Stimulated activated CD8-positive, alpha-beta memory T cell treated with anti-CD3 and anti-CD28 coated beads, Interleukin-7, amount 100 ng/mL, for 1 hour (primary cell): ENCODE data around the gene MRPL12.
A peak's percentile ranks its signal among the peaks of the same experiment; 100 is the strongest.

Experiments used
- DNase-seq, 2 donors: peaks; one replicate each; pipeline ENCODE4 v3.0.0-alpha.2; 2020; ENCODE audit warnings: low read depth in 2 of 2

Gene MRPL12

DNA sequence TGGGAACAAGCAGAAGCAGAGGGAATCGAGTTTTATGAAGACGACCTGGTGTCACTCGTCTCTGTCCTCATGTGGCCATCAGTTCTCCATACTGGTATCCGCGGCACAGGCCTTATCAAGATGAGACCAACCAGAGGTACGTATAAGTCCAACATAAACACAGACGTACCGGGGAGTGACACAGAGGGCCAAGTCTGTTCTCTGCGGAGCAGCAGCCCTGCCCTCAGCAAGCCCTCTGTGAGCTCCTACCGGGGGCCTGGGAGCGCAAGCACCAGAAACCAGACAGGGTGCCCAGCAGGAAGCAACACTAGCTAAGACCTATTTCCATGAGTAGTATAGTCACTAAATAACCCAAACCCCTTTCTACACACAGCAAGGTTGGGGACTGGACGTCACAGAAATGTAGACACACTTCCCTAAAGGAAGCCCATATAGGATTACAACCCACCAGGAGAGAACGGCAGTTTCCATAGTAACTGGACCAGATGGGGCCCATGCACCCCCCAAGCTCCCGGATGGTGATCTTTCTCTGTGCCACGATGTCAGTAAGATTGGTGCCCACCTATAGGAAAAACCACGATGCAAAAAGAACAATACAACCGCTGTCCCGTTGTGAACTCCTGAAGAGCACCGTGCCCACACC, 20.5 kb upstream of the MRPL12 start:
- DNase-seq: no peak

DNA sequence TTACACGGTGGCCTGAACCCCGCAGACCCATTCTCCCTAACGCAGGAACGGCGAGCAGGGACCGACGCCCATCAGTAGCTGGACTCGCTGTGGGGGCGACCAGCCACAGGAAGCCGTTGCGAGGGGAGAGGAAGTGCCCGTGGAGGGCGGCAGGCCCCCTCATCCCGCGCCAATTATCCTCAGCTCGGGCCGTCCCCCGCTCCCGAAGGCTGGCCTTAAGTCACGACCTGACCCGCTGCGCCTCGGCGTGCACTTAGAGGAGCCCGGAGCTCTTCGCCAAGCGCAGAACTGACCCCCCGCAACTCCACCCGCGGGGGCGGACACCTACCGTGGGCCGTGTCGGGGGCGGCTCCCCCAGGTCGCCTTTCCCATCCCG, 20.0 kb upstream of the MRPL12 start:
- no peak for DNase-seq

DNA sequence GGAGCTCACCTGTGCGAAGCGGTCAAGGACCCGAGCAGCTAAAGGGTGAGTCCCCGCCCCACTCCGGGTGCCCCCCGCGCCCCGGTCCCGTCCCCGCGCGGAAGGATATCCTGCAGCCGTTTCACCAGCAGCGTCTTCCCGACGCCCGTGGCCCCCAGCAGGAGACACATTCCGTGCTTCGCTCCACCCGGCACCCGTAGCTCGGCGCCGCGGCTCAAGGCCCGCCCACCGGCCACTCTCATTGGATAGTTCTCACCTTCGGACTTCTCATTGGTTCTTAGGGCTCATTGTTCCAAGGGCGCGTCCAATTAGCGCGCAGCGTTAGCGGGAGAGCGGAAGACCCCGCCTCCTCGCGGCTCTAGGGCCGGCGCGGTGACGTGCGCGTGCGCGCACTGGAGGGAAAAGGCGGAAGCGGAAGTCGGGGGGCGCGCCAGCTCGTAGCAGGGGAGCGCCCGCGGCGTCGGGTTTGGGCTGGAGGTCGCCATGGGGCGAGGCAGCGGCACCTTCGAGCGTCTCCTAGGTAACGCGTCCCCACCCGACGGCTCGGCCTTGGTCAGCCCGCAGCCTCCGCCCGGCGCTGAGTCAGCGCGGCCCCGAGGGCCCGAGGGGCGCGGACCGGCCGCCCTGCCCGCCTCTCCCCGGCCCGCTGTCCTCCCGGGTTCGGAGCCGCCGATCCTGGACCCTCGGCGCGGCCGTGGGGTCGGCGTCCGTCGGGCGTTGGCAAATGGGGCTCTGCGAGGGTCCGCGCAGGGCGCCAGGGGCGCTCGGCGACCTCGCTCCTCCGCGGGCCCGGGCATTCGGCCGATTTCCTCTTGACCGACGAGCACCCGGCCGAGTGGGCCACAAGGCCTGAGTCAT, 19.4 kb upstream of the MRPL12 start, which contains the start of the genes ARL16 and HGS:
Gene ARL16 (minus strand): TSS at position 214 of the 858 bp plus-strand sequence. CDS start 44 bp downstream, at position 170.
Gene HGS (plus strand): TSS at position 428 of the 858 bp plus-strand sequence. CDS start 56 bp downstream, at position 484.
- peak; percentile 93 to 94 for DNase-seq

DNA sequence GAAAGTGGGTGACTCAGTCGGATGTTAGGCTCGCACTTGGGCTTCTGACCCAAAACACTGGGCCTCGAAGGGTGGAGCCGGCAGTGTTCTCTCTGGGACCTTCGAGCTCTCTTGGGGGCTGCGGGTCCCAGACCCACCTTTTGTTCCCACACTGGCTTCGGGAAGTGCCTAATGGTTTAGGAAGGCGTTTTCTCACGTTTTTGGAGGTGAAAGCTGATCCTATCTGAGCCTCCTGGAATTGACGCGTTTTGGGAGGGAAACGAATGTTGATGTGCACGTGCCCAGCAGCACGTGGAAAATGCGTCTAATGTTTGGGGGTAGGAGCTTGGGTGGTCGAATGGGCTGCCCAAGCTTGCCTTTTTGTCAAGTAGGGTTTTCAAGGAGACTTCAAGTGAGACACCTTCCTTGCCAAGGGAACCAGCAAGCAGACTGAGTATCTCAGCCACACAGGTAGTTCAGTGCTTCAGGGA, 18.7 kb upstream of the MRPL12 start:
- DNase-seq: no peak

DNA sequence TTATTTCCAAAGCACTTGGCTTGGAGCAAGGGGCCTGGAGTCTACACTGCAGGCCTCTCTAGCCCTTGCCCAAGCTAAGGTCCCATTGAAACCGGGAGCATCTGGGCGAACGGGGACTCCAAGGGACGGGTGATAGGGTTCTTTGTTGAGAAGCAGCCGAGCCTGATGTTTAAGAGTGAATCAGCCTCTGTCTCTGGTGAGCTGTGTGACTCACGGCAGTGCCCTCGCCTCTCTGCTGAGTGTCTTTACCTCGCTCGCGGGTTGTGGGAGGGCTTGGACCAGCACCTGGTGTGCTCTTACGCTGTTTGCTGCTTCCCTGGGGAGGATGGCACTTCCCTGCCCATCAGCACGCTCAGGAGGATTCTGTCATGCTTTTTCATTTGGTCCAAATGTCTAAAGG, 18.1 kb upstream of the MRPL12 start:
- no peak for DNase-seq

DNA sequence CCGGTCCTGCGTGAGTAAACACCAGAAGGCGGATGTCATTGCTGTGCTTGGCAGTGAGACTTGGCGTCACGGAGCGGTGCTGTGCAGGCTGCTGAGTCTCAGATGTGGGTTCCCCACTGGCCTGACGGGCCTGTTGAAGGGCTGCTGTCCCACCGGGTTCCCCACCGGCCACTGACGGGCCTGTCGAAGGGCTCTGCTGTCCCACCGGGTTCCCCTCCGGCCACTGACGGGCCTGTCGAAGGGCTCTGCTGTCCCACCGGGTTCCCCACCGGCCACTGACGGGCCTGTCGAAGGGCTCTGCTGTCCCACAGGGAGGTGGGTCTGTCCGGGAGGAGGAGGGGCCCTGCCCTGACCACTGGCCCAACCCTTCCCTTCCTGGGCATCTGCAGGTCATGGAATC, 16.6 kb upstream of the MRPL12 start:
- DNase-seq: no peak

DNA sequence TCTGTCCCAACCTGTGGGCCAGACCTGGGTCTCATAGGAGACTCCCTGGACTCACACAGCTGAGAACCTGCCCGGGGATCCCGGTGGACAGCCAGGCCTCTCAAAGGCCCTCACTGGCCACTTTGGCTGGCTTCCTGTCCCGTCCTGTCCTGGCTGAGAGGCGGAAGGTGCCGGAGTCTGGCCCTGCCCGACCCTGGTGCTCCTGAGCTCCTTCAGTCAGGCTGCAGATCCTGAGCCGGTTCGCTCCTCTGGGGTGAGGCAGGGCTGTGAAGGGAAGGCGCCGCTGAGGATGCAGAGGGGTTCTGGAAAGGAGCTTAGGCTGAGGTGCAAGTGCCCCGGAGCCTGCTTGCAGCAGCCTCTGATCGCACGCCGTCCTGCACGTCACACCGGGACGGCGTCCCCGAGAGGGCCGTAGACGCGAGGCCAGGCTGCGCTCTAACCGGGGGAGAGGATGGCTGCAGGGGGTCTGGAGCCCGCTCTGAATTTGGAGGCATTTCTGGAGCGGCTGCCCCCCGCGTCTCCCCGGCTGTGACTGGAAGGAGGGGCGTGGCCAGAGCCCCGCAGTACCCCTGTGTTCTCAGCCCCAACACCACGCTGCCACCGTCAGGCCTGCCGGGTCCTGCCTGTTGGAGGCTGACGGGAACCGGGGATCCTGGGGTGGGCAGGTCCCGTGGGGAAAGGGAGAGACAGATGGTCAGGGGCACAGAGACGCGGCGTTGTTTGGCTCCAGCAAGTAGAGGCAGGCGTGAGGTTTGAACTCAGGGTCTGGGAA, 15.2 kb upstream of the MRPL12 start:
- no peak for DNase-seq

DNA sequence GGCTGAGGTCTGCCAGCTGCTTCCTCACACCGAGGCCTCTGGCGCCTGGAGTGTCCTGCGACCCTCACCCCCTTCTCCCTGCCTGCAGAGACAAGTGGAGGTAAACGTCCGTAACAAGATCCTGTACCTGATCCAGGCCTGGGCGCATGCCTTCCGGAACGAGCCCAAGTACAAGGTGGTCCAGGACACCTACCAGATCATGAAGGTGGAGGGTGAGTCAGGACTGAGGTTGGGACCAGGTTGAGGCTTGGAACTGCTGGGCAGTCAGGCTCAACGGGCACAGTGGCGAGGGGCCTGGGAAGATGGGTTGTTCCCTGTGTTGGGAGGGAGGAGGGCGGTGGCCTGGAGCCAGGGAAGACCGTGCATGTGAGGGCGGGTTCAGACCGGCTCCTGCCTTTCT, 14.6 kb upstream of the MRPL12 start:
- DNase-seq: no peak

DNA sequence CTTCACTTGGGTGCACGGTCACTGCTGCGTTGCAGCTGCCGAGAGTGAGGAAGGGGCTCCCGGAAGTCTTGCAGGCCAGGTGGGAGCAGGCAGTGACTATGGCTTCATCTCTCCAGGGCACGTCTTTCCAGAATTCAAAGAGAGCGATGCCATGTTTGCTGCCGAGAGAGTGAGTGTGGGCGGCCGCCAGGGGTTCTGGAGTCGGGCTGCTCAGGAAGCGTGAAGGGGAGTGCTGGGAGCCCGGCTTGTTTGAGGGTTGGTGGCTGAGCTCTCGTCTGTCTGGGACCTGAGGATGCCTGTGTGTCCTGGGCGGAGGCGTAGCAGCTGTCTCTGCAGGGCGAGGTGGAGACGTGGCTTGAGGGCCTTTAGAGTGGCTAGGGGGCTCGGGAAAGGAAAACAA, 13.1 kb upstream of the MRPL12 start:
- DNase-seq: no peak

DNA sequence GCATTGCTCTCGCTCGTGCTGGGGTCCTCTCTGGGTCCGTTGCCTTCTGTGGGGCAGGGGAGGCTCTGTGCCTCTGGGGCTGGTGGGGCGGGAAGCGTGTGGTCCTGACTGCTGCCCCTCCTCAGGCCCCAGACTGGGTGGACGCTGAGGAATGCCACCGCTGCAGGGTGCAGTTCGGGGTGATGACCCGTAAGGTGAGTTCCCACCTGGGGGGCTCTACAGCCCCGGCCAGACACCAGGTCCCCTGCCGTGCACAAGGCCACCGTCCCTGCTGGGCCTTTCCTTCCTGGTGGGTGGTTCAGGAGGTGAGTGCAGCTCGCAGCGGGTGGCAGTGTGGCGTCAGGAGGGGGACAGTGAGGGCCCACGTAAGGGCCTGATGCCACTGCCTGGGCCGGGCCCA, 12.6 kb upstream of the MRPL12 start:
- no peak for DNase-seq

DNA sequence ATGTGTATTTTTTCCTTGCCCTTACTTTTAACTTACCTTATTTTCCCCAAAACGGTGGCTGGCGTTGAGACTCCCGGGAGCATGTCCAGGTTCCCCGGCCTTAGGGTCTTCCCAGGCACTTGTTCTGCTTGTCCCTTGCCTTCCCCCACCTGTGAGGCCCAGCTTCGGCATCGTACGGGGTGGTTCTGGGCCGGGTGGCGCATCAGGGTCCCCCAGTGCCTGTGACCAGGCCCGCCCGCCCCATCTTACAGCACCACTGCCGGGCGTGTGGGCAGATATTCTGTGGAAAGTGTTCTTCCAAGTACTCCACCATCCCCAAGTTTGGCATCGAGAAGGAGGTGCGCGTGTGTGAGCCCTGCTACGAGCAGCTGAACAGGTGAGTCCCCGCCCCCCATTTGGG, 12.0 kb upstream of the MRPL12 start:
- DNase-seq: no peak

DNA sequence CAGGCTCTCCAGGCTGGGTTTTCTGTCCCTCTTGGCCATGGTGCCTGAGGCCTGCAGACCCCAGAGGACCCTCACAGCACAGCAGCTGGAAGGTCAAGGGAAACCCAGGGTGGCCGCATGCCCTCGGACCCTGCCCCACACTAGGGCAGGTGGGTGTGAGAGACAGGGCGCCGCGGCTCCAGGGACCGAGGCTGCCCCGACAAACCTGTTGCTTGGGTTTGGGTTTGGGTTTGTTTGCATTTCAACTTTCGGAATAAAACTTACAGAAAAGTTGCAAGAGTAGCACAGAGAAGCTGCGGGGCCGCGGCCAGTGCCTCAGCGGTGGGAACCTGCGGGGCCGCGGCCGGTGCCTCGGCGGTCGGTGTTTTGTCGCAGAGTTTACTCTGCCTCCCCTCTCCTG, 11.6 kb upstream of the MRPL12 start:
- DNase-seq: no peak

DNA sequence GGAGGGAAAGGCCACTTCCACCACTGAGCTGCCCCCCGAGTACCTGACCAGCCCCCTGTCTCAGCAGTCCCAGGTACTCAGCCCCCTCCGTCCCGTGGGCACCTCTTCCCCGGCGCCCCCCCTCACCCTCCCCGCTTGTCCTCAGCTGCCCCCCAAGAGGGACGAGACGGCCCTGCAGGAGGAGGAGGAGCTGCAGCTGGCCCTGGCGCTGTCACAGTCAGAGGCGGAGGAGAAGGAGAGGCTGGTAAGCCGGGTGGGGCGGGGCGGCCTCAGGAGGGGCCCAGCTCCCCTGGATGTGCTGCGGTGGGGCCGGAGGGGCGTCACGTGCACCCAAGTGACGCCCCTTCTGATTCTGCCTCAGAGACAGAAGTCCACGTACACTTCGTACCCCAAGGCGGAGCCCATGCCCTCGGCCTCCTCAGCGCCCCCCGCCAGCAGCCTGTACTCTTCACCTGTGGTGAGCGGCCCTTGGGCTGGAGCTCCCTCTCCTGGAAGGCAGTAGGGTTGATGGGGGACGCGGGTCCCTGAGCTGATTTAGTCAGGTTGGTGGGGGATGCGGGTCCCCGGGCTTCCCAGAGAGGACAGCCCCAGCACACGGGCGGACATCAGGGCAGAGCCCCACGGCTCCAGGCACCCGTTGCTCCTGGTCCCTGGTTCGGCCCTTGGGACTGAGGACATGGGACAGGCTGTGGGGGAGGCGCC, 9.5 kb upstream of the MRPL12 start:
- no peak for DNase-seq

DNA sequence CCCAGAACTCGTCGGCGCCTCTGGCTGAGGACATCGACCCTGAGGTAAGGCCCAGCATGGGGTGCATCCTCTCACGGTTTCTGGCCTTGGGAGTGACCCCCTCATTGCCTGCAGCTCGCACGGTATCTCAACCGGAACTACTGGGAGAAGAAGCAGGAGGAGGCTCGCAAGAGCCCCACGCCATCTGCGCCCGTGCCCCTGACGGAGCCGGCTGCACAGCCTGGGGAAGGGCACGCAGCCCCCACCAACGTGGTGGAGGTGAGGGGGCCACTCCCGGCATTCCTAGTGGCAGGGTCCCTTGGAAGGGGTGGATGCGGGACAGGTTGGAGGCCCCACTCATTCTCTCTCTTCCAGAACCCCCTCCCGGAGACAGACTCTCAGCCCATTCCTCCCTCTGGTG, 8.4 kb upstream of the MRPL12 start:
- no peak for DNase-seq

DNA sequence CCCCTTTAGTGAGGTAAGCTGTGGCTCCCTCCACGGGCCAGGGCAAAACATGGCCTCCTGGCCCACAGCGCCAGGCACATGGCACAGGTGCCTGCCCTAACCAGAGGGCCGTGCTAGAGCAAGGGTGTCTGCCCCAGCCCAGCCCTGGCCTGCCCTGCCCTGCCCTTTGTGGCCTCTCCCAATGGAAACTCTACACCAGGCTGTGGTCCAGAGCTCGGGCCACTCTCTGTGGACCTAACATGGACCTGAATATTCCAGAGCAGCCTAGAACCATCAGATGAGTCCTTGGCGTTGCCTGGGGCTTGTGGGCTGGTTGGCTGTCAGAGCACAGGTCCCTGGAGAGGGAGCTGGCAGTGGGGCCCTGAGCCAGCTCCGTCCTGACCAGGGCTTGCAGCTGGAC, 8.0 kb upstream of the MRPL12 start:
- no peak for DNase-seq

DNA sequence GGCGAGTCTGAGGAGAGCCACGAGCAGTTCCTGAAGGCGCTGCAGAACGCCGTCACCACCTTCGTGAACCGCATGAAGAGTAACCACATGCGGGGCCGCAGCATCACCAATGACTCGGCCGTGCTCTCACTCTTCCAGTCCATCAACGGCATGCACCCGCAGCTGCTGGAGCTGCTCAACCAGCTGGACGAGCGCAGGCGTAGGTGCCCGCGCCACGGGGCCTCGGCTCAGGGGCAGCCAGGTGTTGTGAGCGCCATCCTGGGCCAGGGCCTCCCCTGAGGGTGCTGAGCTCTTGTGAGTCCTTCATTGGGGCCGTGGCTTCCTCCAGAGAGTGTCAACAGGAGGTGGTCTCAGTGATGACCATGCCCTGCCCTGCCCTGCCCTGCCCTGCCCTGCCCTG, 7.4 kb upstream of the MRPL12 start:
- no peak for DNase-seq

DNA sequence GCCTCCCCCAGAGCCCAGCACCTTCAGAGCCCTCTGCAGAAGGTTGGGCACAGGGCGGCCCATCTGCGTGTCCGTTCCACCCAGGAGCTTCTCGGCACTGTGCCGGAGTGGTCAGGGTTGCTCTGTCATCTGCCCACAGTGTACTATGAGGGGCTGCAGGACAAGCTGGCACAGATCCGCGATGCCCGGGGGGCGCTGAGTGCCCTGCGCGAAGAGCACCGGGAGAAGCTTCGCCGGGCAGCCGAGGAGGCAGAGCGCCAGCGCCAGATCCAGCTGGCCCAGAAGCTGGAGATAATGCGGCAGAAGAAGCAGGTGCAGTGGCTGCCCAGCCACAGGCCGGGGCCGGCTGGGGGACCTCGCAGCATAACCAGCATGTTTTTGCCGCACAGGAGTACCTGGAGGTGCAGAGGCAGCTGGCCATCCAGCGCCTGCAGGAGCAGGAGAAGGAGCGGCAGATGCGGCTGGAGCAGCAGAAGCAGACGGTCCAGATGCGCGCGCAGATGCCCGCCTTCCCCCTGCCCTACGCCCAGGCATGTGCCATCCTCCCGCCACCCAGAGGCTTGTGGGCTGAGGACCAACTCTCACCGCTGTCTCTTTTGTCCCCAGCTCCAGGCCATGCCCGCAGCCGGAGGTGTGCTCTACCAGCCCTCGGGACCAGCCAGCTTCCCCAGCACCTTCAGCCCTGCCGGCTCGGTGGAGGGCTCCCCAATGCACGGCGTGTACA, 6.8 kb upstream of the MRPL12 start:
- no peak for DNase-seq

DNA sequence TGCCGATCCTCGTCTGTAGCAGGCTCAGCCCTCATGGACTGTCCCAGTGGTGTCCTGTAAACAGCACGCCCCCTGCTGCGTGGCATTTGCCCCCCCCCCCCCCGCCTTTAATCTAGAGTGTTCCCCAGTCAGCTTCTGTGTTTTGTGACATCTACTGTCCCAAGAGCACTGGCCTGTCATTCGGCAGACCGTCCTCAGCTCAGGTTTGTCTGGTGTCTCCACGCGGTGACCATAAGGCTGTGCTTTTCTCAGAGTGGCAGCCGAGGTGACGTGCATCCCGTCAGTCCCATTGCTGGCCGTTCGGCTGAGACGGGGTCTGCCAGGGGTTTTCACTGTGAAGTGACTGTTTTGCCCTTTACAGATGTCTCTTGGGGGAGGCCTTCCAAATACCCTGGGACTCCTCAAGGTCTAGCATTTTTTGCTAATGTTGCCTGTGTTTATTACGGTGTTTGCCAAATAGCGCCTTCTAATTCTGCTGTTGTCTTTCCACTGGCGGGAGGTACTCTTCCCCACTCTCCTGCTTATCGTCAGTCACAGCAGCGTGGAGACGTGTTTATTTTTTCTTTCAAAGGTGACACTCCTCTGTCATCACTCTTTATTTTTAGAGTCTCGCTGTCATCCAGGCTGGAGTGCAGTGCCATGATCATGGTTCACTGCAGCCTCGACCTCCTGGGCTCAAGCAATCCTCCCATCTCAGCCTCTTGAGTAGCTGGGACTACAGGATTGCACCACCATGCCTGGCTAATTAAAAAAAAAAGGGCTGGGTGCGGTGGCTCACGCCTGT, 5.7 kb upstream of the MRPL12 start:
- no peak for DNase-seq

DNA sequence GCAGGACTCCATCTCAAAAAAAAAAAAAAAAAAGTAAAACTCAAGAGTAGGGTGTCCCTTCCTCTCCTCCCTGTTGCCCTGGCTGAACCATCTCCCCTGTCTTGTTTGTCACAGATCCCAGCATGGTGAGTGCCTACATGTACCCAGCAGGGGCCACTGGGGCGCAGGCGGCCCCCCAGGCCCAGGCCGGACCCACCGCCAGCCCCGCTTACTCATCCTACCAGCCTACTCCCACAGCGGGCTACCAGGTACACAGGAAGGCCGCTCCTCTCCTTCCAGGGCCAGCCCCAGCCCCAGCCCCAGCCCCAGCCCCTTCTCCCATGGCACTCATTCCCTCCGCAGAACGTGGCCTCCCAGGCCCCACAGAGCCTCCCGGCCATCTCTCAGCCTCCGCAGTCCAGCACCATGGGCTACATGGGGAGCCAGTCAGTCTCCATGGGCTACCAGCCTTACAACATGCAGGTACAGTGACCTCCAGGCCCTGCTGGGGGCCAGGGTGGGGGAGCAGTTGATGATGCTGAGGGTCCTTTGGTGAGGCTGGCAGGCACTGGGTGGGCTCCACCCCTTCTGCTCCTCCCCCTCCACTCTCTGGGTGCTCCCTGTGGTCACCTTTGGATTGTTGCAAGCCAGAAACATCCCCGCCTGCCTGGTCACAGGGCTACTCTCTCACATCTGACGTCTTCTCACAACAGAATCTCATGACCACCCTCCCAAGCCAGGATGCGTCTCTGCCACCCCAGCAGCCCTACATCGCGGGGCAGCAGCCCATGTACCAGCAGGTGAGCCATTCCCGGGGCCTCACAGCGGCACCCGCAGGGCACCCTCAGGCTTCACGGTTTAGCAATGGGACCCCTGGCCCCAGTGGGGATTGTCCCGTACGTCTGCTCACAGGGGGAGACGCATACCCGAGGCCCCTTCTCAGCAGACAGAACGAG, 2.5 kb upstream of the MRPL12 start:
- no peak for DNase-seq
